Activated CD4-positive, CD25-positive, alpha-beta regulatory T cell treated with anti-CD3 and anti-CD28 coated beads, Interleukin-2, amount 50 U/mL, for 16 hours (primary cell): ENCODE measurements around the gene FAM83D.
"Not testable (repeated sequence)": the region's sequence is repeated elsewhere in the genome, so short reads cannot be mapped to it uniquely, and the experiment has no call there.

ENCODE experiments used
- DNase-seq: peaks from one replicate; pipeline ENCODE4 v3.0.0-alpha.2; 2020; ENCODE audit warnings: low read depth, low spot score

Gene FAM83D

DNA sequence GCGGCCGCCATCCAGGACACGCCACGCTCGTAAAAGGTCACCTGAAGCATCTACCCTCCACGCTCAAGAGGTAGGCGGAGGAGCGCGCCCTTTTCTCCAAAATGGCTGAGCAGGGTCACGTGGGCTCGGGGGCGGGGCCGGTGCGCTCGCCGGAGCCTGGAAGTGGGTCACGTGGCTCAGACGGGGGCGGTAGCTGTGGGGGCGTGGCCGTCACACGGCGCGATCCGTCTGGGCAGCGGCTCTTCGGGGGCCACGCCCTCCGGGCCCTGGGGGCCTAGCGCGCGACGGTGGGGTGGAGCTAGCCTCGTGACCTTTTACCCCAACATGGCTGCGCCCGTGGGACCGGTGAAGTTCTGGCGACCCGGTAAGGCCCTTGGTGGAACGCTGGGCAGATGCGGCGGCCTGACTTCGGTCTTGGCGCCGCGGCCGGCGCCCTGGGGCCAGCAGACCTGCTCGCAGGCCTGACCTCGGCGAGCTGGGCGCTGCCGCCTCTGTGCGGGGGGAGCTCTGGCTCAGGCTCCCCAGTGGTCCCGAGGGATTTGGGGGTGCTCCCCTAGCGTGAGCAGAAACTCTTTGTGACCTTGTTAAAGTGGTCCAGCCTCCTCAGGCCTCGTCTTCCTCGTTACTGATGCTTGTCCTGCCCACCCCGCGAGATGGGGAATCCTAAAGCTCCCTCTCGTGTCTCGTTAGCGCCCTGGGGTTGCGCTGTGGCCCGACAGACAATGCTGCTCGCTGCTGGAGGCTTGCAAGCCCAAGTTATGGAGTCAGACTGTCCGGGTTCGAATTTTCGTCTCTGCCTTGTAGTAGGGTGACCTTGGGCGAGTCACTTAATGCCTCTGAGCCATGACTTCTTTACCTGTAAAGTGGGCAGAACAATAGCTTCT, 36.1 kb downstream of the FAM83D start, which contains the start of gene DHX35:
Gene DHX35, plus strand, starts transcription at position 301 of the 884 bp plus-strand sequence. Its CDS starts 24 bp downstream, at position 325.
- DNase-seq: peak; percentile 96

DNA sequence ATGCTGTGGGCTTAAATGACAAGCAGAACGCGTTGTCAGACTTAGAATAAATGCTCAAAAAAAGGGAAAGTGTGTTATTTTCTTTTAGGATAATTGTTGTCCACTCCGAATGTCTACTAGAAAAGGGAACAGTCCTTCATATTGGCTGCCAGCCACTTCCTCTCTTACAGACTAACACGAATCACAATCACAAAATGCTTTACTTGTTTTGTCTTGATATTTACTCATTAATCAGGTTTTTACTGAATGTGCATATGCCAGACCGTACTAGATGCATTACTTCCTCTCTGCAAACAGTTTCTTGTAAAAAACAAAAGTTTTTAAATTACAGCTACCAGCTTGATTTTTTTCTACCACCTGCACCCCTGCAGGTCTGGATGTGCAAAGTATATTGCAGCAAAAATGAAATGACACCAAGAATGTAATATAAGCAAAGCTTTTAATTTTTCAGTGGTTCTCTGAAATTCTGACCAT, 36.7 kb downstream of the FAM83D start:
- DNase-seq: no peak

DNA sequence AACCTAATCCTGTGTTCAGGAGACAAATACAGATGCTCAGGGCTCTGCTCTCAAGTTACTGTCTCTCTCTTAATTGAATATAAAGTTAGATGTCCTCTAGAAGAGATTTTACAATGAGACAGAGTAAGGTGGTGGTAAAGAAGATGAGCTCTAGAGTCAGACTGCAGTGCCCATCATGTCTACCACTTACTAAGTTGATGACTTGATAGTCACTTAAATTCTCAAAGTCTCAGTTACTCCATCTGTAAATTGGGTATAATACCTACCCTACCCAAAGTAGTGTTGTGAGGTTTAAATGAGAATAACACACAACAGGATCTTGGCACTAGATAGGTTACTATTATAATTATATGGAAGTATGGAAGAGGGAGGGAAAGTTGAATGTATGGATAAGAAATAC, 37.5 kb downstream of the FAM83D start:
- DNase-seq: no peak

DNA sequence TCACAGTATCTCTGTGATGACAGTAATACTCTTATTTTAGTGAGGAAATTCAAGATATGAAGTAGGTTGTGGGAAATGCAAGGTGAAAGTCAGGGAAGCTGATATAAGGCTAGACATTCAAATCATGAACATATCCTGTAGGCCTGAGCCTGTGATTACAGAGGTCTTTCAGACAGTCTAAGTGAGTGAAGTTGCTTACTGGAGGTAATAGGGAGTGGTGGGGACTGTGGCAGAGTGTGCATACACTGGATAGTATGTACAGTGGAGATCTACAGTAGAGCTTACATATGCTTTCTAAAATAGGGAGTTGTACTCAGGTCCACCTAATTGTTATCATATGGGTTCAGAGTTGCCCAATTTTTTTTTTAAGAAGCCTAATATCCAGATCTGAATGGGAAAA, 39.0 kb downstream of the FAM83D start:
- DNase-seq: no peak

DNA sequence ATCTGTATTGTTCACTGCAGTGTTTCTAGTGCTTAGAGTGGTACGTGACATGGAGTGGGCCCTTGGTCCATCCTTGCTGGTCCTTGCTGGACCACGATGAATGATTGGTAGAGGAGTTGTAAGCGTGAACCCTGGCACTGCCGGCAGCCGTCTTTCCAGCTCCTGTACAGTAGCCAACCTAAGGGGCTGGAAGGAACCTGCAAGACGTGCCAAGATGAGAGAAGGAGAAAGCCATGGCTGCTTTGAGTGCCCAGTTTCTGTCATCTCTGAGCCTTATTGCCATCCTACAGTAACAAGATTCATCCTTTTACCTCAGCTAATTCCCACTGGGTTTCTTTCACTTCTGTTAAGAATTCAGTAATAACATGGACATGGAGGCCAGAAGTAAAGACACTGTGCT, 41.9 kb downstream of the FAM83D start:
- no peak for DNase-seq

DNA sequence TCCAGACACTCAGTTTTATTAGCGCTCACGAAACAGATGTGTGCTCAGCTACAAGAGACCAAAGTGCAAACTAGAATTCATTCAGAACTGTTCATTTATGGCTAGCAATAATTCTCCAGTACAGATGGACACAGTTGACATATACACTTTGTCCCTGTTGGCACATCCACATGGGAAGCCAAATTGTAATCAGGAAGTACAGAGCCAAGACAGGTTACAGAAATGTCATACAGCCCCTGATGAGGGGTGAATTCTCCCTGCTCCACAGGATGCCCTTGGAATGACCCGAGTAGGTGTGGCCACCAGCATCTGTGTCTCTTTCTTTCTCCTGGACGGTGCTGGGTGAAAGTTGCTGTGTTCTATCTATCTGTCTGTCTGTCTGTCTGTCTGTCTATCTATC, 43.5 kb downstream of the FAM83D start:
- no peak for DNase-seq

DNA sequence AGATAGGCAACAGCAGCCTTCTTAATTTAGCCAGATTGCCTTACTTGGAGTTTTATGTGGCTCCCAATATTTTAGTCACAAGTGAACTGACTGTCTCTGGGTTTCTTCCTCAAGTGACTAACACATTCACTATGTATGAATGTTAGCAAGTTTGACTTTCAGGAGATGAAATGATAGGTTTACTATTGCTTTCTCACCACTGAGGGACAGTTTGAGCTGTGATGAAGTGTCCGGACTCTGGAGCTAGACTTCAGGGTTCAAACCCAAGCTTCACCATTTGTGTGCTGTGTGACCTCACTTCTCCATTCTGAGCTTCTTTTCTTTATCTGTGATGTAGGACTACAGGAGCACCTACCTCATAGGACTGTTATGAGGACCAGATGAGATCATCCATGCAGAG, 44.1 kb downstream of the FAM83D start:
- DNase-seq: no peak

DNA sequence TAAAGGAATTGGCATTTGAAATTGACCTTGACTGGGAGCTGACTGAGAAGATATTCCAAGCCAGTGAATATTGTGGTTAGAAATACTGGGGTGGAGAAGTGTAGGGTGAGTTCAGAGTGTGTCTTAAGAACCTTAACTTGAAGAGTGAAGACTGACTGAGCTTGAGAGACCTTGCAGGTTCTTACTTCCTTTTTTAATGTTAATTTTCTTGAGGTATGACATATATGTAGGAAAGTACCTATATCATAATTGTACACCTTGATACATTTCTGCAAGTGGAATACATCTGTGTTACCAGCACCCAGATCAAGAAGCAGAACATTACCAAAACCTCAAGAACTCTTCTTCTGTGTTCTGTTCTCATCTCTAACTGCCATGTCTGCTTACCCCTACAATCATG, 46.9 kb downstream of the FAM83D start:
- DNase-seq: no peak

DNA sequence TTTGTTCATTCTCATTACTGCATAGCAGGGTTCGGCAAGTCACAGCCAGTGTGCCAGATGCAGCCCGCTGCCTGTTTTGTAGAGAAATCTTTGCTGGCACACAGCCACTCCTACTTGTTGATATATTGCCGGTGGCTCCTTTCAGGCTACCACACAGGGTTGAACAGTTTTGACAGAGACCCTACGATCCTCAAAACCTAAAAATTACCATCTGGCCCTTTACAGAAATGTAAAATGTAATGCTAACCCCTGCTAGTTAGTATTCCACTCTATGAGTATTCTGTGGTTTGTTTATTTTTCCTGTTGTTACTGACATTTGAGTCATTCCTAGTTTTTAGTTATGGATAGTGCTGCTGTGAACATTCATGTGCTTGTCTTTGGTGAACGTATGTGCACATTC, 47.4 kb downstream of the FAM83D start:
- DNase-seq: no peak

DNA sequence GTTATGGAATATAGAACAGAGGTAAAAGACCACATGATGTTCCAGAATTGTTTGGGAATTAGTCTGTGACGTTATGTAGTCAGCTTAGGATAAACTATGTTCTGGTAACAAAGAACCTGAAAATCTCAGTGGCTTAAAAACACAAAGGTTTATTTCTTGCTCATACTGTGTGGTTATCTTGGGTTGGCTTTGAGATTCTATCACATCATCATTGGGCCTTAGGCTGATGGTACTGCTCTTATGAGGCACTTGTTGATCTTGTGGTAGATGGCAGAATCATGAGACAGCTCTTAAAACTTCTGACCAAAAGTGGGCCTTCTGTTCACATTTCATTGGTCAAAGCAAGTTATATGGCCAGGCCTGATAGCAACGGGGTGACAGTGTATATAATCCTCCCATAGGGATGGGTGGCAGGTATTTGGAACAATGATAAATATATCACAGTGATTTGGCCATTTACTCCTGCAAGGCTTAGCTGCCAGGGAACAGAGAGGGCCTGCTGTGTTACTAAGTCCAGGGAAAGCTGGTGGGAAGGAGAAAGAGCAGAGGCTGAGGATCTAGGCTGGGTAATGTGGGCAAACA, 49.4 kb downstream of the FAM83D start:
- no peak for DNase-seq

DNA sequence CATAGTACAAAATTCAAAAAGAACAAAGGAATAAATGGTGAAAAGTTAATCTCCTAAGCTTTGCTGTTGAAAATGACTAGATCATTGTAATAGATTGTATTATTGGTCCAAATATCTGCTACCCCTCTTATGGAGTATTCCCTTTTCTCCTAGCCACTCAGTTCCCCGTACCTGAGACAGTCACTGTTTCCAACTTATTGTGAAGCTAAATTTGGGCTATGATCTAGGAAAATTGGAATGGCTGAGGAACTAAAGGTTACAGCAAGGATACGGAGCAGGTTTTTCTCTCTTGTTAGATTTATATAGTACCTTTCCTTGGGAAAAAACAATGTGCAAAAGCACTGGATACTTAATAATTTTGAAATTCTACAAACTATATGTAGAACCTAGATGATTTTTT, 53.2 kb downstream of the FAM83D start:
- no peak for DNase-seq

DNA sequence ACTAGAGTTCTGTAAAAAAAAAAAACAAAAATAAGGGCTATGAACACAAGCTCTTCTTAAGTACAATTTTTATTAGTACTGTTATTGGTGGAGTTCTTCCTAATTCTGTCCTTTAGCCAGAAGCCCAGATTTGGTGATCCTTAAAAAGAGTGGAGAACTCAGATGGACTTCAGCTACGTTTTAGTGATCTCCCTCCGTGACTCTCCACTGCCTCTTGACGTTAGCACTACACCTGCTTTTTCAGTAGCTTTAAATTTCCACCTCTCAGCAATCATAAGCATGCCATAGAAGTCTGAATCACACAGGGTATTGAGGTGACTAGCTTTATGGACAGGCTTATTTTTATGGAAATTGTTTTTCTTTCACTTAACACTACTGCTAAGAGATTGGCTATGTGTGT, 53.6 kb downstream of the FAM83D start:
- DNase-seq: no peak

DNA sequence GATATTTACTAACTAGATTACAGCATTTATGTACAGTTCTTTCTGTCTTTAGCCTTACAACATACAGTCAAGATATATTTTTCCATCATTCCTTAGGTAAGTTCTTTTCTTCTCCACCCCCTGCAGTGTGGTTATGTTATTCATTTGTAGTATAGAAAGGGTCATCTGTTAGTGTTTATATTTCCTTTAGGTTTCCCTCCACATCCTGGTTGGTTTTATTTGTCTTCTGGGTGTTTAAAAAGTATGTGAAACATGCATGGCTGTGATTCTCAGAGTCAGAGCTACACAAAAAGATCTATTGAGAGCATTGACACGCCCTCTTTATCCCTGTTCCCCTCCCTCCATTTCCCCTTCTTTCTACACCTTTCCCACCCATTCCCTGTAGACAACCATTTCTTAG, 56.1 kb downstream of the FAM83D start:
- no peak for DNase-seq

DNA sequence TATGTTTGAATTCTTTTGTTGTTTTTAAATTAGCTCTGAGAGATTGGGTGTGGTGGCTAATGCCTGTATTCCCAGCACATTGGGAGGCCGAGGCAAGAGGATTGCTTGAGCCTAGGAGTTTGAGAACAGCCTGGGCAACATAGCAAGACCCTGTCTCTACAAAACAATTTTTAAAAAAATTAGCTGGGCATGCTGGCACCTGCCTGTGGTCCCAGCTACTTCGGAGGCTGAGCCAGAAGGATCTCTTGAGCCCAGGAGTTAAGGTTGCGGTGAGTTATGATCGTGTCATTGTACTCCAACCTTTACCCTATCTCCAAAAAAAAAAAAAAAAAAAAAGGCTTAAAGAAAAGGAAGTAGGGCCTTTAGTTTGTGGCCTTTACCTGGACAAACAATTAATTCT, 58.8 kb downstream of the FAM83D start:
- no peak for DNase-seq

DNA sequence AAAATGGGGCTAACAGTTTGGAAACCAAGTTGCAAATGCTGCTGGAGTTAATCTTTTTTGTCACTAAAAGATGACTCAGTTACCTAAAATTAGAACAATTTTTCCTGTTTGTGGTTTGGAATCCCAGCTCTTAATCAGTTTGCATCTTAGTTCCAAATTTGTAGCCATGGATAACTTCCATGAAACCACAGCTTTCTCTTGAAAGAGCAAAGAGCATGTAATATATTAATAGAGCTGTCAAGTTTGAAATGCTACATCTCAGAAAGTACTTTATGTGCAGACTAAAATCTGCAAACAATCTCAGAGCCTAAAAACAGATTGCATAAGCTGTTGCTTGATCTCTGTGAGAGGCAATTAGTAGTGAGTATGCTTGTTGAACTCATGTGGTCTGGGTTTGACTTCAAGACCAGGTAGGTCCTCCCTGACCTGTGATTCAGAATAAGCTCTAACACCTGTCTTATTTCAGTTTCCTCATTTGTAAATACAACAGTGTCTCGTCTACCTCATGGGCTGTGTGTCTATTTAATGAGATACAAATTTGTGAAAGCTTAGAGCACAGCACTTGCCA, 59.5 kb downstream of the FAM83D start:
- DNase-seq: no peak

DNA sequence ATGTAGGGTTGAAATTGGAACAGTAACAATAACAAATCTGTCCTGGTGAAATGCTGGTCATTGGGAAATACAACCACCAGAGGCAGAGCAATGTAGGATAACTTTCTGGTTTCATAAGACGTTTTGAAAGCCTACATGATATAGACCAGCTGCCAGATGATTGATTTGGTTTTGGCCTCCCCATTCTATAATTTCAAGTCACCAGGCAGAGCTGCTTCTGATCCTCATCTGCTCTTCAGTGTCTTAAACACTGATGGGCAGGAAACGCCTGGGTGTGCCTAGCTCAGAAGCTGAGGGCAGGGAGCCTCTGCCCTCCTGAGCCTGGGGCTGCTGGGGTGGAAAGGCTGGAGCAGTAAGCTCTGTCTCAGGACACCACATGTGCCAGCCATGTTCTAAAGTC, 60.4 kb downstream of the FAM83D start:
- no peak for DNase-seq

DNA sequence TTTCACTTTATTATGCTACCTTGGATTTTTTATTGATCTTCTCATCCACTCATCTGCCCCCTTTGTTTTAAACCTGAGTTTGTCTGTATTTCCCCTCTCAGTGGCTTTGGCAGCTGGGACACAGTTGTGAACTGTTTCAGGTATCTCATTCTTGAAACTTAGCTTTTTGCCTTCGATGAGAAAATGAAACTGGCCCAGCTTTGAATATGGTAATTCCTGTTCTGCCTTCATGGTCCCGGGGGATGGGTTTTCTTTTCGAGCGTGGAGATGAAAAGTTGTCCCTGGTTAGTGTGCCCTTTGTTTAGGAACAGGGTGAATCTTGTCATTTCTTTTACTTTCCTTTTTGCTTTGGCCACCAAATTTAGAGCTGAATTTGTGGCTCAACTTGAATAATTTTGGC, 61.6 kb downstream of the FAM83D start:
- DNase-seq: no peak

DNA sequence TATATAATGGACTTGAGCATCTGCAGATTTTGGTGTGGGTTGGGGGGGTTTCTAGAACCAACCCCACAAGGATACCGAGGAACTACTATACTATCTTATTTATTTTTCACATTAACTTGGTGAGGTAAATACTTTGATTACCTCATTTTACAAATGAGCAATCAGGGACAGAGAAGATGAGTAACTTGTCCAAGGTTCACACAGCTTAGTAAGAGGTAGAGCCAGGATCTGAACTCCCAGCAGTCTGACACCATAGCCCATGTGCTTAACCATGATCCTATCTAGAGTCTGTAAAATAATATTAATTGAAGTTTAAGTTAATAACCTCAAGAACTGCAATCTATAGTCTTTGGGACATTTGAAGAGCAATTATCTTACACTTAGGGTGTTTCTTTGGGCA, 64.5 kb downstream of the FAM83D start:
- no peak for DNase-seq

DNA sequence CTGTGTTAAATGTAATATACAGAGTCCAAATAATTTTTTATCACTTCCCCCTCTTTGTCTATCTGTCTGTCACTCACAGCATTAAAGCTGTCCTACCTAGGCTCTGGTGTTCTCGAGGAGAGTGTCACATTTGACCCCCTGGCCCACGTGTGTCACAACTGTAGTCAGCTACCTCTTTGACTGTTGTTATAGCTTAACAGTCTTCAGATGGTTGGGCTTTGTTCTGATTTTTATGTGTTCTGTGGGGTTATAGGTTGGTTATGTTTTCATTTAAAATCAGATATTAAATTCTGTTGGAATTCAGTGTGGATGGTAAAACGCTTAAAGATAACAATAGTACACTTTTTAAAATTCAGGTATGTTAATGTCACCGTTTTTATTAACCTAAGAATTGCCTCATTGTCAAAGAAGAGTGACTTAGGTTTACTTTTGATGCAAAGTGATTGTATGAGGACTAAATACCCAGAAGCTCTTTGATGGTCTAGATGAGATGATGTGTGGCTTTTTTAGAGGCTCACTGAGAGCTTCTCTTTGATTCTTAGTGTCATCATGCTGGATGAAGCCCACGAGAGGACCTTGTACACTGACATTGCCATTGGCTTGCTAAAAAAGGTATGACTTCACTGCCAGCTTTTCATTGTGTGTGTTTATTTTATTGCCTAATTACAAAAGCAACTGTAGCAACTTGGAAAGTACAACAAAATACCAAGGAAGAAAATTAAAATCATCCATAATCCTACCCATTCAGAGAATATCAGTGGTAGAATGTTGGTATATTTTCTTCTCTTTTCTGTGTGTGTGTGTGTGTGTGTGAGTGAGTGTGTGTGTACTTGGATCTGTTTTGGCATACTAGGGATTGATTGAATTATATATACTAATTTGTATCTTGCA, 65.8 kb downstream of the FAM83D start:
- DNase-seq: no peak

DNA sequence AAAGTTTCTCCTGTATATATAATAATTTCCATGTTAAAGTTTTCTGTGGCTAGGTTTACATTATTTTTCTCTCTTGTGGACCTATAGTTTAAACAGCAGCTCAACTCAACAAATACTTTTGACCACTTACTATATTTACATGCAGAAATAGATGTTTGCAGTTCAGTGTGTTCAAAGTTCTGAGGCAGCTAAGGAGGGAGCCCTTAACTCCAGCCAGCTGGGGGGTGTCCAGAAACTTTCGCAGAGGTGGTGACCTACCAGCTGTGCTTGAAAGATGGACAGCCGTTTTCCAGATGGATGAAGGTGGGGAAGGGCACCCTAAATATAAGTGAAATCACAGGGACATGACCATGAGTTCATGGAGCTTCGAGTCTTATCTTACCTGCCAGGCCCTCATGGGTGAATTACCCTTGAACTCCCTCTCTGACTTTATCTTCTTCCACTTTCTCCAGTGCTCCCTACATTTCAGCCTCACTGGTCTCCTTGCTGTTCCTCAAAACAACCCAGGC, 69.4 kb downstream of the FAM83D start:
- no peak for DNase-seq

DNA sequence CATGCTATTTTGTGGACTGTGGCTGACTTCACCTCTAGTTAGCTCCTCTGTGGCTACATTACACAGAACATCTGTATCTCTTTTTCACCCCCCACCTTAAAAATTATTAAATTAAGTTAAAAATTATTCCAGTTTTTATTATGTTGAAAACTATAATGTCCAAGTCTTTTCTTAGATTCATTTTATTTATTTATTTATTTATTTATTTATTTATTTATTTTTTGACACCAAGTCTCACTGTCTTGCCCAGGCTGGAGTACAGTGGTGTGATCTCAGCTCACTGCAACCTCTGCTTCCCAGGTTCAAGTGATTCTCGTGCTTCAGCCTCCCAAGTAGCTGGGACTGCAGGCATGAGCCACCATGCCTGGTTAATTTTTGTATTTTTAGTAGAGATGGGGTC, 70.6 kb downstream of the FAM83D start:
- DNase-seq: not testable (repeated sequence)

DNA sequence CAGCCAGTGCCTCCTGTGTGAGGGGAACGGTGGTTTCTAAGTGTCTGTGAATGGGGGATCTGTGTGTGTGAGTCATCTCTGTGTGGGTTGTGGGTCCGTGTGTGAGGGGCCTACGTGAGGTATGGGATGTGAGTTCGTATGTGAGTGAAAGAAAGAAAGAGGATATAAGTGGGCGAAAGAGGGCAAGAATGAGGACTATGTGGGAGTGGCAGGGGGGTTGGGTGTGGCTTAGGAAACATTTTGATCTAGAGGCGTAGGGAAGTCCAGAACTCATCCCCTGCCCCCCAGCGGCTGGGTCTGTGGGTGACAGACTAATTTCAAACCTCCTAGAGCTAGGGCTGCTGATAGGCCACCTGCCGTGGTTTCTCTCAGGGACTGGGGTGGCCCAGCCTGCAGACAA, 71.4 kb downstream of the FAM83D start:
- peak; percentile 4 for DNase-seq
